Stimulated activated naive CD4-positive, alpha-beta T cell (primary cell): ENCODE data around the gene CCDC69.

Source experiments
- DNase-seq, 6 experiments: peaks; one replicate each; lab custom pipeline; 2025; lab: John Stamatoyannopoulos, UW

The CCDC69 gene

GRCh38 chr5:151142933-151143332 lies 81.0 kb downstream of the CCDC69 start:
- no peak for DNase-seq

- DNase-seq: peak; percentile 14 to 52 (median 28)
Observed at GRCh38 chr5:151141535-151141934, 82.4 kb downstream of the CCDC69 start.

GRCh38 chr5:151140686-151141459 lies 83.0 kb downstream of the CCDC69 start:
- DNase-seq: no peak

GRCh38 chr5:151139646-151140045 lies 84.2 kb downstream of the CCDC69 start:
- no peak for DNase-seq

GRCh38 chr5:151139015-151139414 lies 84.9 kb downstream of the CCDC69 start:
- peak in 1 of 6 experiments; percentile 13 for DNase-seq

- no peak for DNase-seq
Observed at GRCh38 chr5:151138114-151138513, 85.8 kb downstream of the CCDC69 start.

GRCh38 chr5:151137067-151137825 lies 86.6 kb downstream of the CCDC69 start:
- no peak for DNase-seq

- no peak for DNase-seq
Observed at GRCh38 chr5:151134228-151134627, 89.7 kb downstream of the CCDC69 start.

- no peak for DNase-seq
Observed at GRCh38 chr5:151132963-151133362, 90.9 kb downstream of the CCDC69 start.
